ENCODE data around the gene CASP14.
A peak's percentile ranks its signal among the peaks of the same experiment; 100 is the strongest.
"Not testable (repeated sequence)": the region's sequence is repeated elsewhere in the genome, so short reads cannot be mapped to it uniquely, and the experiment has no call there.

The CASP14 gene

DNA sequence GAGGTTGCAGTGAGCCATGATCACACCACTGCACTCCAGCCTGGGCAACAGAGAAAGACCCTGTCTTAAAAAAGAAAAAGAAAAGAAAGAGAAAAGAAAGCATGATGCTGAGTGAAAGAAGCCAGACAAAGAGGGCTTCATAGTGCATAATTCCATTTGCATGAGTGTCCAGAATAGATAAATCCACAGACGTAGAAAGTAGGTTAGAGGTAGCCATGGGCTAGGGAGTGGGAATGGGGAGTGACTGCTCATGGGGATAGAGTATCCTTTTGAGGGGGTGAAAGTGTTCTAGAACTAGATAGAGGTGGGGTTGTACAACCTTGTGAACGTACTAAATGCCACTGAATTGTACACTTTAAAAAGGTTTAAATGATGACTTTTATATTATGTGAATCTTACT, 25.1 kb downstream of the CASP14 start:
- no peak for DNase-seq

DNA sequence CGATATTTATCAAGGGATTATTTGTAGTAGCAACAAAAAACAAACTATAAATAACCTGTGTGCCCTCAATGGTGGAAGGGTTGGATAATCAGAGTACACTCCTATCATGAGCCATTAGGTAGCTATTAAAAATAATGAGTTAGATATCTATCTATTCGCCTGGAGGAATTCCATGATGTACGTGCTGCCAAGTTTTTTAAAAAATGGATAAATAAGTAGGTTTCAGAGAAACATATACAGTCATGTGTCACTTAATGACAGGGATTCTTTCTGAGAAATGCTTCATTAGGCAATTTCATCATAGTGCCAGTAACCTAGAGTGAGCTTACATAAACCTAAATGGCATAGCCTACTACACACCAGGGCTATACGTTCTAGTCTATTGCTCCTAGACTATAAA, 26.5 kb downstream of the CASP14 start:
- DNase-seq: no peak

DNA sequence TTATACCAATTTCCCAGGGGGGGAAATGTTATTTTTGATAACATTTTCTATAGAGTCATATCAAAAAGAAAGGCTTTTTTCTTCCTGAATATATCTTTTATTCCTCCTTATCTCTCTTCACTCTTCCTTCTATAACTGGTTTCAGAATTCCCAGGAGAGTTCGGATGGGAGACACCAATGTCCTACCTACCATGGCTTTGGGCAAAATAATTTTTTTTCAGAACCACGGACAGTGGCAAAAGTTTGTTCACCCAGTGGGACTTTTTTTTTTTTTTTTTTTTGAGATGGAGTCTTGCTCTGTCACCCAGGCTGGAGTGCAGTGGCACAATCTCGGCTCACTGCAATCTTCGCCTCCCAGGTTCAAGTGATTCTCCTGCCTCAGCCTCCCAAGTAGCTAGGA, 30.7 kb downstream of the CASP14 start:
- not testable (repeated sequence) for DNase-seq

DNA sequence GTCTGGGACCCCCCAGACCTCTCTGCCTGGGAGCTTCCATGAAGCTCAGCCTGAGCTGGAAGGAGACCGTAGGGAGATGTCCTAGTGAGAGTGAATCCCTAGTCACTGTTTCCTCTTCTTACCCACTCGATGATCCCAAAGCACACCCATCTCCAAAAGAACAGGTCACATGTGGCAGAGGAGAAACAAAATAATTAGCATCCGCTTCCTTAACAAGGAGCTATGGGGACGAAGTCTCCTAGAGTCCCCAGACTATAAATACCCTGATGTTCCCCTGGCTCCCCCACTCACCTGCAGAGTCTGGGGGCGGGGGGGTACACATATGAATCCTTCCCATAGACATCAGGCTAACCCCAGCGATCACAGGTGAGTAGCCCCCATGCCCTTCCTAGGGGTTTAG, 32.6 kb downstream of the CASP14 start, which contains the start of gene OR1I1:
OR1I1 (plus strand) TSS at position 301 of the 400 bp plus-strand sequence. CDS start 4,855 bp downstream, outside the sequence.
- DNase-seq: no peak

DNA sequence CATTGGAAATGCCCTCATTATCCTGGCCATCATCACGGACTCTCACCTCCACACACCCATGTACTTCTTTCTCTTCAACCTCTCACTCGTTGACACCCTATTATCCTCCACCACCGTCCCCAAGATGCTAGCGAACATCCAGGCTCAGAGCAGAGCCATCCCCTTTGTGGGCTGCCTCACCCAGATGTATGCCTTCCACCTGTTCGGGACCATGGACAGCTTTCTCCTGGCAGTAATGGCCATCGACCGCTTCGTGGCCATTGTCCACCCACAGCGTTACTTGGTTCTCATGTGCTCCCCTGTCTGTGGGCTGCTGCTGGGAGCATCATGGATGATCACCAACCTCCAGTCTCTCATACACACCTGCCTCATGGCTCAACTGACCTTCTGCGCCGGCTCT, 37.9 kb downstream of the CASP14 start:
- no peak for DNase-seq

DNA sequence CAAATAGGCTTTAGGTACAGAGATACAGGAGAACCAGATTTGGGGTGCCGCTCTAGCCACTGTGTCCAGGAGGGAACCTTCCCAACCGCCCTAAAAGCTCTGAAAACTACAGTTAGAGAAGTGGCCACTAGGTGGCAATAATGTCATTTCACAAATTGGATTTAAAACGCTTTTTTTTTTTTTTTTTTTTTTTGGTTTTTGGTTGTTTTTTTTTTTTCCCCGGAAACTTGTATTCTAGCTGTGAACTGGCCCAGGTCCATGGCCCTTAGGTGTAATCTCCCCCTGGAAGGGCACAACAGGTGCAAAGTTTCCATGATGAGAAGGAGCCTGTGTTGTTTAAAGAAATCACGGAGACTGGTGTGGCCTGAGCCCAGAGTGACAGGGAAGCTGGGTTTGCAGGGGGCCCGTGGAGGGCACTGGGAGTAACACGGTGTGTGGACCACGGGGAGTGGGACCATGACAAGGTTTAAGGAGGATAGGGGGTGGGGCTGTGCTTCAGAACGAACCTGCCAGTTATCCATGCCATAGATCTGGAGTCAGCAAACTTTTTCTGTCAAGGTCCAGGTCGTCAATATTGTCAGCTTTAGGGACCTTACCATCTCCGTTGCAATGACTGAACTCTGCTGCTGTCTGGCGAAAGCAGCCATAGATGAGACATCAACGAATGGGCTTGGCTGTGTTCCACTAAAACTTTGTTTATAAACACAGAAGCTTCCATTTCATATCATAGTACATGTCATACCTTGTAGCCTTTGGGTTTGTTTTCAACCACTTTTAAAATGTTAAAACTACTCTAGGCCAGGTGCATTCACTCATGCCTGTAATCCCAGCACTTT, 42.9 kb downstream of the CASP14 start:
- DNase-seq: peak; percentile 57

DNA sequence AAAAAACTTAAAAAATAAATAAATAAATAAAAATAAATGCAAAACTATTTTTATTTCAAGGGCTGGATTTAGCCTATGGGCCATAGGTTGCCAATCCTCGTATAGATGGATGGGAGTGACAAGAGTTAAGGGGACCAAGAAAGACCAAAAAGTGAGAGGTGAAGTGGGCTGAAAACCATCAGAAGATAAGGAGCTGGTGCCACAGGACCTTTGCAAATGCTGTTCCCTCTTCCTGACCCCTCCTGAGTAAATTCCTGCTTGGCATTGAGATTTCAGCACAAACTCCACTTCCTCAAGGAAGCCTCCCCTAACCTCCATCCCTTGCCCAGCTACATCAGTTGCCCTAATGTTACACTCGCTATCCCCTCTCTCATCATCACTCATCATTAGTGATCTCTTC, 43.7 kb downstream of the CASP14 start:
- DNase-seq: no peak

DNA sequence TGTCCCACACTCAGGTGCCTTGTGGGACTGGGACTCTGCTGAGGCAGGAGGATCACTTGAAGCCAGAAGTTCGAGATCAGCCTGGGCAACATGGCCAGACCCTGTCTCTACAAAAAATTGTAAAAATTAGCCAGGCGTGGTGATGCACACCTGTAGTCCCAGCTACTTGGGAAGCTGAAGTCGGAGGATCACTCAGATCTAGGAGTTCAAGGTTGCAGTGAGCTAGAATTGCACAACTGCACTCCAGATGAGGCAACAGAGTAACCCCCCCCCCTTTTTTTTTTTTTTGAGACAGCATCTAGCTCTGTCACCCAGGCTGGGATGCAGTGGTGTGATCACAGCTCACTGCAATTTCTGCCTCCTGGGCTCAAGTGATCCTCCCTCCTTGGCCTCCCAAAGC, 46.9 kb downstream of the CASP14 start:
- DNase-seq: no peak

DNA sequence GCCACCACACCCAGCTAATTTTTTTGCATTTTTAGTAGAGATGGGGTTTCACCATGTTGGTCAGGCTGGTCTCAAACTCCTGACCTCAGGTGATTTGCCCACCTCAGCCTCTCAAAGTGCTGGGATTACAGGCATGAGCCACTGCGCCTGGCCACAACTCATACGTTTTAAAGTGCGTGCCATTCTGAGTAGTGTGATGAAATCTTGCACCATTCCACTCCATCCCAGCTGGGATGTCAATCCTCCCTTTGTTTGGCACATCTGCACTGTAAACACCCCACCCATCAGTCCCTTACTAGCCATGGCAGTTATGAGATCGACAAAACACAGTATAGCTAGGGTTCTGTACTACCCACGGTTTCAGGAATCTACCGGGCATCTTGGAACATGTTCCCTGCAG, 48.7 kb downstream of the CASP14 start:
- DNase-seq: not testable (repeated sequence)

DNA sequence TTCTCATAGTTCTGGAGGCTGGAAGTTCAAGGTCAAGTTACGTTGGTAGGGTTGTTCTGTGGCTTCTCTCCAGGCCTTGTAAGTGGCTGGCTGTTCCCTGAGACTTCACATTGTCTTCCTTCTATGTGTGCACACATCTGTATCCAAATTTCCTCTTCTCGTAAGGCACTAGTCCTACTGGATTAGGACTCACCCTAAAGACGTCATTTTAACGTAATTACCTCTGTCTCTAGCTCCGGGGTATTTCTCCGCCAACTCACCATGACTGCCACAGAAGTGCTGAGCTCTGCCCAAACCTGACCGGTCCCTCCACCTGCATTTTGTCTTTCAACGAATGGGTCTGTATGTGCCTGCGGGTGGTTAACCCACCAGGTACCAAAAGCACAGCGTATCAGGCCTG, 49.2 kb downstream of the CASP14 start:
- DNase-seq: no peak

DNA sequence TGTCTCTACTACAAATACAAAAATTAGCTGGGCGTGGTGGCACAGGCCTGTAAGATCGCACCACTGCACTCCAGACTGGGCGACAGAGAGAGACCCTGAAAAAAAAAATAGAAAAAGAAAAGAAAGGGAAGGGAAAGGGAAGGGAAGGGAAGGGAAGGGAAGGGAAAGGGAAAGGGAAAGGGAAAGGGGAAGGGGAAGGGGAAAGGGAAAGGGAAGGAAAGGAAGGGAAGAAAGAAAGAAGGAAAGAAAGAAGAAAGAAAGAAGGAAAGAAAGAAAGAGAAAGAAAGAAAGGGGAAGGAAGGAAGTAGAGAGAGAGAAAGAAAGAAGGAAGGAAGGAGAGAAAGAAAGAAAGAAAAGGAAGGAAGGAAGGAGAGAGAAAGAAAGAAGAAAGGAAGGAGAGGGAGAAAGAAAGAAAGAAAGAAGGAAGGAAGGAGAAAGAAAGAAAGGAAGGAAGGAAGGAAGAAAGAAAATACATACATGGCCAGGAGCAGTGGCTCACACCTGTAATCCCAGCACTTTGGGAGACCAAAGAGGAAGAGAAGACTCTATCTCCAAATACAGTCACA, 49.8 kb downstream of the CASP14 start:
- DNase-seq: no peak

DNA sequence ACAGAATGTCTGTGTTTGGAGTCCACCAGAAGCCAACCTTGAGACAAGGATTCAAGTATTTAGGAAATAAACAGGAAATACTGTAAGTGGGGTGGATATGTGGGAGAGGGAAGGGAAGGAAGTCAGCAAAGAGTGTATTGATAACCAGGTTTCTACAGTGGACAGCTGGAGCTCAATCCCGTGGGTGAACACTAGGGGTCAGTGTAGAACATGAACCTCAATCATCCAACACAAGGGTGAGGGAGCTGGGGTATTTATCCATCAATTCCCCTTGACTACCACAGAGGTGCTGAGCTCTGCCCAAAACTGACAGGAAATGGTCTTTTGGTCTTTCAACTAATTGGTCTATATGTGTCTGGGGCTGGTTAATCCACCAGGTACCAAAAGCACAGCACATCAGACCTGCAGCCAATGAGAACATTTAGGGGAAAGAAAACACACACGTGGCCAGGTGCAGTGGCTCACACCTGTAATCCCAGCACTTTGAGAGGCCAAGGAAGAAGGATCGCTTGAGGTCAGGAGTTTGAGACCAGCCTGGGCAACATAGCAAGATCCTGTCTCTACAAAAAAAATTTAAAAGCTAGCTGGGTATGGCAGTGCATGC, 52.3 kb downstream of the CASP14 start:
- peak; percentile 0 for DNase-seq

DNA sequence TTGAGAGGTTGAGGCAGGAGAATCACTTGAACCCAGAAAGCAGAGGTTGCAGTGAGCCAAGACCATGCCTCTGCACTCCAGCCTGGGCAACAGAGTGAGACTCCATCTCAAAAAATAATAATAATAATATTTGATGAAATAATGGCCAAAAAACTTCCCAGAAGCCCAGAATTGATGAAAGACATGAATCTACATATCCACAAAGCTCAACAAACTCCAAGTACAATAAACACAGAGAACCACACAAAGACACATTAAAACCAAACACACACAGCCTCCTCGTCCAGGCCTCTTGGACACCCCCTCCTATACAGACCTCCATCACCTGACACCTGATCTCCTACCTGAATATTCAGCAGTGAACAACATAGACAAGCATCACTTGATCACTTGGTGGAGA, 54.7 kb downstream of the CASP14 start:
- no peak for DNase-seq

DNA sequence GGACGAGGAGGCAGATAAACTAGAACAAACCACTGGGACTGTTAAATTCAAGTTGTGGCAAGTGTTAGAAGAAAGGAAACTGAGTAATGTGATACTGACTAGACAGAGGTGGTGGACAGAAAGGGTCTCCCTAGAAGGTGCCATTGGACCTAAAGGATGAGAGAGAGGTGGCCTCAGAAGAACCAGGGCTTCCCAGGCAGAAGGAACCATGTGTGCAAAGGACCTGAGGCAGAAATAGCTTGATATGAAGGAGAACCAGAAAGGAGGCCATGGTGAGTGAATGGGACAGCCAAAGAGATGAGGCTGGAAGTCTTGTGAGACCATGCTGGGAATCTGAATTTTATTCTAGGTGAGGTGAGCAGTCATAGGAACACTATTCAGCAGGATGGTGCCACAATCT, 55.1 kb downstream of the CASP14 start:
- DNase-seq: no peak

DNA sequence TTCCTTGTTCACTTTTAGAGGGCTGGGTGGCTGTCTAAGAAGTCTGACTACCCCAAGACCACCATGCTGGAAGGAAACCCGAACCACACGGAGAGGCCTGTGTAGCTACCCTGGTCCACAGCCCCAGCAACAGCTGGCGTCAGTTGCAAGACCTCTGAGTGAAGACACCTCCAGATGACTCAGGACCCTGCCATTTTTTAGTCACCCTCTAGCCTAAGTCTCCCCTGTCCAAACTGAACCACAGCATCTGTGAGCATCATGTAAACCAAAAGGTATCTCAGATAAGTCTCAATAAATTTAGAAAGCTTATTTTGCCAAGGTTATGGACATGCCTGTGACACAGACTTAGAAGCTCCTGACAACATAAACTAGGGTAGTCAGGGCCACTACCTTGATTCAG, 55.8 kb downstream of the CASP14 start:
- no peak for DNase-seq

DNA sequence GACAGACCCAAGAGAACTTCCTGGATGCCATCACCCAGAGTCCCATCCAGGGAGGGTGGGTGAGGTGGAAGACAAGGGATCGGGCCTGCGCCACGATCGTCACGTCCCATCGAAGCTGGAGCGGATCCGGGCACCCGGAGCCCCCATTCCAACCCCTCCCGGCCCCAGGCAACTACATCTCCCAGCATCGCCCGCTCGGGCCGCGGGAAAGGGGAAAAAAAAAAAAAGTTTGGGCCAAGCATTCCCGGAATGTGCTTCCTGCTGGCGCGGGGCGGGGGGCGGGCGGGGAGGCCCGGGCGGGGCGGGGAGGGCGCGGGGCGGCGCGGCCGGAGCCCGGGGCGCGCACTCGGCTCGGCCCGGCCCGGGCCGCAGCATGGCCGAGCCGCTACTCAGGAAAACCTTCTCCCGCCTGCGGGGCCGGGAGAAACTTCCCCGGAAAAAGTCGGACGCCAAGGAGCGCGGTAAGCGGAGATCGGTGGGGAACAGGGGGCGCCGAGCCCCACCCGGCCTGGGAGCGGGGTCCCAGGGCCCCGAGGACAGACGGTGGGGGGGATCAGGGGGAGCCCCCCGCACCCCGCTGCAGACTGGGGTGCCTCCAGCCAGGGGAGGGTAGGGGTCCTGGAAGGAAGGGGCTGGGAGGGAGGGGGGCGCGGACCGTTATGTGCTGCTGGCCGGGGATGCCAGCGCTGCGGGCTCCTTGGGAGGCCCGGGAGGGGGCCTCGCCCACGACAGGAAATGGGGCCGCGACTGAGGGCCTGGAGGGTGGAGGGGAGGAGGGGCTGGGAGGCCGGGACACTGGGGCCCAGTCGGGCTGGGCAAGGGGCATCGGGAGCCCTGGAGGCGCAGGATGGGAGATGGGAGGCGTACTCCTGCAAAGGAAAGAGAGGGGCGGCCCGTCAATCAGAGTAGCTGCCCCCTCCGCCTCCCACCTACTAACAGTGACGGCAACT, 58.1 kb downstream of the CASP14 start, which contains the start of gene SYDE1:
SYDE1 (plus strand) TSS at position 341 of the 950 bp plus-strand sequence; CDS start at position 374, 33 bp downstream.
- no peak for DNase-seq

Data from NCI-H446 treated with DMSO at 0.1 percent for 48 hours (cell line).